NCI-H2196 (cell line): ENCODE measurements around the gene LRP11.
"Not testable (repeated sequence)": the region's sequence is repeated elsewhere in the genome, so short reads cannot be mapped to it uniquely, and the experiment has no call there.

Experiments
- DNase-seq: peaks from one replicate; lab custom pipeline; 2025; ENCODE audit not compliant: unreplicated experiment; lab: John Stamatoyannopoulos, UW

Gene LRP11, protein sequence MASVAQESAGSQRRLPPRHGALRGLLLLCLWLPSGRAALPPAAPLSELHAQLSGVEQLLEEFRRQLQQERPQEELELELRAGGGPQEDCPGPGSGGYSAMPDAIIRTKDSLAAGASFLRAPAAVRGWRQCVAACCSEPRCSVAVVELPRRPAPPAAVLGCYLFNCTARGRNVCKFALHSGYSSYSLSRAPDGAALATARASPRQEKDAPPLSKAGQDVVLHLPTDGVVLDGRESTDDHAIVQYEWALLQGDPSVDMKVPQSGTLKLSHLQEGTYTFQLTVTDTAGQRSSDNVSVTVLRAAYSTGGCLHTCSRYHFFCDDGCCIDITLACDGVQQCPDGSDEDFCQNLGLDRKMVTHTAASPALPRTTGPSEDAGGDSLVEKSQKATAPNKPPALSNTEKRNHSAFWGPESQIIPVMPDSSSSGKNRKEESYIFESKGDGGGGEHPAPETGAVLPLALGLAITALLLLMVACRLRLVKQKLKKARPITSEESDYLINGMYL

DNA sequence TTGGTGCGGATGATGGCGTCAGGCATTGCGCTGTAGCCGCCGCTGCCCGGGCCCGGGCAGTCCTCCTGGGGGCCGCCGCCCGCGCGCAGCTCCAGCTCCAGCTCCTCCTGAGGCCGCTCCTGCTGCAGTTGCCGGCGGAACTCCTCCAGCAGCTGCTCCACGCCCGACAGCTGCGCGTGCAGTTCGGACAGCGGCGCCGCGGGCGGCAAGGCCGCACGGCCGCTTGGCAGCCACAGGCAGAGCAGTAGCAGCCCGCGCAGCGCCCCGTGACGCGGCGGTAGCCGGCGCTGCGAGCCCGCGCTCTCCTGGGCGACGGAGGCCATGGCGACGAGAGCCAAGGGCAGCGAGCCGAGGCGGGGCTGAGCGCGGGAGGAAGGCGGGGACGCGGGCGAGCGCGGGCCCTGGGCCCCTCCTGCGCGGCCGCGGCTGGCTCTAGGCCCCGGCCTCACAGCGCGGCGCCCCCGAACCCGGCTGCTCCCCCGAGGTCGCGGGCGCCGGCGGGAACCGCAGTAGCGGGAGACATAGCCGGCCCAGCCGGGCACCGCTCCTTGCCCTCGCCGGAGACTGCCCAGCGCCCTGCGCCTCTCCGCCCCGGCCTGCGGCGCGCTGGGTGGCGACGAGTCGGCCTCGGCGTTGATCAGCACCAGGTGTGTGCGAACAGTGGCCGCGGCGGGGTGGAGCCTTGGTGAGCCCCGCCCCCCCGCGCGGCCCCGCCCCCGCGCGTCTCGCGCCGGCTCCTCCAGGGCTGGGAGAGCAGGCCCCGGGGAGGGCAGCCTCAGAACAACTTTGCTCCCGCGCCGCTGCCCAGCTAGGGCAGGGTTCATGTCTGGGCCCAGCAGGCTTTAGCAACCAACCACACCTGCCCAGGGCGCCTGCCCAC, at the start of gene LRP11:
TSS of gene LRP11 (minus strand) at position 662 of the 880 bp plus-strand sequence. CDS start at position 323, 339 bp downstream.
- DNase-seq, result peak; percentile 88

DNA sequence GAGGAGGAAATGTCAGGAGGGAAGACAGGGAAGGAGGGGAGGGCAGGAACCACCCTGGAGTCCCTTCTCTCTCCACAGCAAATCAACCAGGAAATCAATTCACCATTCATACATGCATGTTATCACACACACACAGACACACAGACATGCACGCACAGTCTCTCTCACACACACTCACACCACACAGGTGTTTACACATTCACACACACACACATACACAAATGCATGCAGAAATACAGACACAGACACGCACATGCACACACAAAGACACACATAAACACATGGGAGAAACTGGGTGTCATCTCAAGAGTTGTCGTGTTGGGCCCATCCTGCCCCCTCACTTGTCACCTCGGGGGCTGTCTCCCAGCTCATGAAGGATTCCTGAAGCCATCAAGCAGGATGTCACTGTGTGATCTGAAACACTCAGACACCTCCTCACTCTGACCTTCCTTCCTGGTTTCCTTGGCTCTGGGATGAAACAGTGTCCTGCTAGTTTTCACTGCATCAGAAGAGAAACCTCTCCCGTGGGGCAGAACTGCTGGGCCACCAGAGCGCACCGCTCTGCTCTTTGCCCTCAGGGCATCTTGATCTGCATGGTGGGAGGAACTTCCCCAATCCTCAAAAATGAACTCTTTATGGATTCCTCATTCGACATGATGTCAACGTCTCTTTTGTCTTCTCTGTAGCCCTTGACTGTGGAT, 49.5 kb upstream of the LRP11 start:
- no peak for DNase-seq

DNA sequence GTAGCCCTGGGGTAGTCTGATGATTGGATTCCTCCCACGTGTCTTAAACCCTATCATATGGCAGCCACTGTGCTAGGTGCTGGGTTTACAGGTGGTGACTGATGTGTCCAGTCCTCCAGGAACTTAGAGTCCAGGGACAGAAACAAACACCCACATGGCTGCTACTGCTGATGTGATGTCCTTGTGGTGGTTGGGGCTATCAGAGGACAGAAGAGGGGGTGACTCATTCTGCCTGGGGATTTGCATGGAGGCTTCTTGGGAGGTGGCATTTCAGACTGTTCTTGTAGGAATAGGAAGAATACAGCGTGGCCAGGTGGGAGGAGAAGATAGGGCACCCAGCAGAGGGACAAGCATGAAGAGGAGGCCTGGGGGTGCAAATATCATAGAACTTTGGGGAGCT, 48.9 kb upstream of the LRP11 start:
- no peak for DNase-seq

DNA sequence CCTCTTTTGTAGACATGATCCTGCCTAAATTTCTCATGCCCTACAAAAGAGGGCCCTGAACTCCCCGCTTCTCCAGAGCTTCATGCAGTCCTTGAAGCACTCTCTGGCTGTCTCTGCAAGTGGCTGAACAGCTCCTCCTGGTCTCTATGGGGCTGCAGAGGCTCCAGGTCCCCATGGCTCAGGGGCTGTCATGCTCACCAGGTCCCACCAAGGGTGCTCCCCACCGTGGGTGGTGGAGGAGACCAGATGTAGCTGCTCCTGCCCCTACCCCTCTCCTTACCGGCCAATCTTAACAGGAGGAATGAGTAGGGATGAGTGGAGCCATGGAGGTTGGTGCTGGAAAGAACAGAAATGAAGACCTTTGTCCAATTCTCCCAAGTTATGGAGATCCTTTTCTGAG, 48.5 kb upstream of the LRP11 start:
- not testable (repeated sequence) for DNase-seq

DNA sequence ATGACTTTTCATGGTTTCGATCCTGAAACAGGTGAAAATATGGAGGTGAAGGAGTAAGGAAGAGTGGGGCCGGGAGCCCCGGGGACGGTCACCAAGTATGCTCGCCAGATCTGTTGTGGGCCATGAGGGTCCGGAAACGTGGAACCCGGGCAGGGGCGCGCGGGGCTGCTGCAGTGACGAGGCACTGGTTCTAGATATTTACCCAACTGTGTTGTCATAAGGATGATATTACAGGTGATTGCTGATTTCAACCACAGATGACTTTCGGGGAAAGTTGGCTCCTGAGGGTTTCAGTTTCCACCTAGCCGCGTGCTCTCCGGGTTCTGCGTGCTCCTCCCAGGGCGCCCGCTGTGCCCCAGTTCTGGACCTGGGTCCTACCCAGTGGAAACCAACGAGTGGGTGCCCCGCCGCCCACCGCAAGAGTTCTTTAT, 46.6 kb upstream of the LRP11 start:
- DNase-seq, result no peak

DNA sequence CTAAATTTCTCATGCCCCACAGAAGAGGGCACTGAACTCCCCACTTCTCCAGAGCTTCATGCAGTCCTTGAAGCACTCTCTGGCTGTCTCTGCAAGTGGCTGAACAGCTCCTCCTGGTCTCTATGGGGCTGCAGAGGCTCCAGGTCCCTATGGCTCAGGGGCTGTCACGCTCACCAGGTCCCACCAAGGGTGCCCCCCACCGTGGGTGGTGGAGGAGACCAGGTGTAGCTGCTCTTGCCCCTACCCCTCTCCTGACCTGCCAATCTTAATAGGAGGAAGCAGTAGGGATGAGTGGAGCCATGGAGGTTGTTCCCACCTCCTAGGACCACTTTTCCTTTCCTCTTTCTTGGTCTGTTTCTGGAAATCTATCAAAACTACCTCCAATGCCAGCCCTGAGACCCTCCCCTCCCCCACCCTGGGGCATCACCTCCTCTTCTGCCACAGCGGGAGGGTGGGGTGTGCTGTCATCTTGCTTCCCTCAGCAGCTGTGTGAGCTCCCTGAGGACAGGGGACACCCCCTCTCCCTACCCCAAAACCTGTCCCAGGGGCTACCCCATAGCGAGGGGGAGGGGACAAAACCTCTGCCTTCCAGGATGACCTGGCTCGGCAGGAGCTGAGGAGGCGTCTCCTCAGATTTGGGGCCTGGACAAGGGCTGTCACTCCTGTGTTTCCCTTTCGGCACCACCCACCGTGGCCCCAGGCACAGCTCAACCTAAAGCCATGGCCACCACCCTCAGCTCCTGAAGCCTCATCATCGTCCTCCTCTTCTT, 45.7 kb upstream of the LRP11 start:
- DNase-seq, result no peak

DNA sequence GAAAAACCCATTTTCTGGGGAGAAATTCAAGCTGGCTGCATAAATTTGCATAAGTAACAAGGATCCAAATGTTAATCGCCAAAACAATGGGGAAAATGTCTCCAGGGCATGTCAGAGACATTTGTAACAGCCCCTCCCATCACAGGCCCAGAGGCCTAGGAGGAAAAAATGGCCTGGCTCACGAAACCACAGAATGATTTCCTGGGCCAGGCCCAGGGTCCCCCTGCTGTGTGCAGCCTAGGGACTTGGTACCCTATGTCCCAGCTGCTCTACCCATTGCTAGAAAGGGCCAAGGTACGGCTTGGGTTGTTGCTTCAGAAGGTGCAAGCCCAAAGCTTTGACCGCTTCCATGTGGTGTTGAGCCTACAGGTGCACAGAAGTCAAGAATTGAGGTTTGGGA, 44.3 kb upstream of the LRP11 start:
- DNase-seq, result not testable (repeated sequence)

DNA sequence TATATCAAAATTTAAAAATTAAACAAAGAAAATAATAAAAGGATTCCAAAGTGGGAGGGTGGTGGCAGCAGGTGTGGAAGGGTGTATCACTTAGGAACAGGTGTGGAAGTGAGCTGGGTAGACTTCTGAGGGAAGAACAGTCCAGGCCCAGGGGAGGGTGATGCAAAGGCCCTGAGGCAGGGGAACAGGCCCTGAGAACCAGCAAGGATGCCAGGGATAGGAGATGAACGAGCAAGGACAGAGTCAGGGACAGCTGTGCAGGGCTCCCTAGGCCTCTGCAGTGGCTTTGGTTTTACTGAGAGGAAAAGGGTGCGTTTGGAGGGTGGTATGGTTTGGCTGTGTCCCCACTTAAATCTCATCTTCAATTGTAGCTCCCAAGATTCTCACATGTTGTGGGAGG, 43.2 kb upstream of the LRP11 start:
- DNase-seq, result no peak

DNA sequence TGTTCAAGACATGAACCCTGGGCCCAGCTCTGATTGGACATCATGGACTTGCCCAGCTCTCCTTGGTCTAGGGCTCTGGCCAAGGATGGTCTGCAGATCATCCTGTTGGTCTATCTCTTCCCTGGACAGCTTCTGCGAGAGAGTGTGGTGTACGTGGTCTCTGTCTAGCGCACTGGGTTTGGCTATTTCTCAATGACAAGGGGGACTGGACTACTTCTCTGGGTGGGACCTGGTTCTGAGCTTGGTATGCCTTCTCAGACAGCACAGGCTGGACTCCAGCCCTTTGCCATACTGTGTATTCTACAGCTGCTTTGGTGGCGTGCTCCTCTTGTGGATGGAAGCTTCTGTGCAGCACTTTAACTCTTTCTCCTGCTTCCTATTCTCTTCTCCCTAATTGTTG, 42.2 kb upstream of the LRP11 start:
- no peak for DNase-seq

DNA sequence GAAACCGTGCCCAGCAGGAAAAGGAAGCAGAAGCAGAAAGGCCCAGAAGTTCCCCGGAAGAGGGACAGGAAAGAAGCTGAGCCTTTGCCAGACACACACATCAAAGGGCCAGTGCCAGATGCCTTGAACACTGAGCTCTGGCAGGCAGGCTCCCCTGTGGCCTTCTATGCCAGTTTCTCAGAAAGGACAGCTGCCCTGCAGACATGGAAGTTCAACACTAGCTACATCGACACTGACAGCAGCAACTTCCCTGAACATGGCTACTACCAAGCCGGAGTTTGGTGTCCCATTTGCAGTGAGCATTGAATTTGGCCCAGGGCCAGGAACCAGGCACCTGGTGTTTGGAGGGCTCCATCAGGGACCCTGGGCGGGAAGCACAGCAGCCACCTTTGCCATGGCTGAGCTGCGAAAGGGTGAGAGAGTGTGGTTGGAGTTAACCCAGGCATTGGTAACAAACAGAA, 41.8 kb upstream of the LRP11 start:
- no peak for DNase-seq

DNA sequence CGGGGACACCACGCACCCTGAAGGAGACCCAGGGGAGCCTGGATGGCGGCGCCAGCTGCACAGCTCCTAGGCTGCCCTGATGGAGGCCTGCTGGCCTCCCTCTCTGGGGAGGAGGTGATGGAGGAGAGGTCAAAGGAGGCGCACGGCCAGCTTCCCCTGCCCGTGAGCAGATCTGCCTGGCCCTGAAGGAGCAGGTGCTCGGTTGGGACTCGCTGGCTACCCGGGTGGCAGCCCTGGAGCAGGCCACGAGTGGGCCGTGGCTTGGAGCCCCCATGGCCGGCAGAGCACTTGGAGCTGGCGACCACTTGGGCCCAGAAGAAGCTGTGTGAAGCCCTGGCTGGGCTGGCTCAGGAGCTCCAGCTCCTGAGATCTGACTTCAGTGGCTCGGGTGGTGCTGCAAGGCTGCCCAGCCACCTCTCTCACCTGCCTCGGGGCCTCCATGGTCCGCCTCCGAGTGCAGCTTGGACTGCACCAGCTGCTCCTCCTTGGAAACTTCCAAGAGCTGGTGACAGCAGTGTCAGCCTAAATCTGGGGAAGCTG, 41.3 kb upstream of the LRP11 start:
- no peak for DNase-seq

DNA sequence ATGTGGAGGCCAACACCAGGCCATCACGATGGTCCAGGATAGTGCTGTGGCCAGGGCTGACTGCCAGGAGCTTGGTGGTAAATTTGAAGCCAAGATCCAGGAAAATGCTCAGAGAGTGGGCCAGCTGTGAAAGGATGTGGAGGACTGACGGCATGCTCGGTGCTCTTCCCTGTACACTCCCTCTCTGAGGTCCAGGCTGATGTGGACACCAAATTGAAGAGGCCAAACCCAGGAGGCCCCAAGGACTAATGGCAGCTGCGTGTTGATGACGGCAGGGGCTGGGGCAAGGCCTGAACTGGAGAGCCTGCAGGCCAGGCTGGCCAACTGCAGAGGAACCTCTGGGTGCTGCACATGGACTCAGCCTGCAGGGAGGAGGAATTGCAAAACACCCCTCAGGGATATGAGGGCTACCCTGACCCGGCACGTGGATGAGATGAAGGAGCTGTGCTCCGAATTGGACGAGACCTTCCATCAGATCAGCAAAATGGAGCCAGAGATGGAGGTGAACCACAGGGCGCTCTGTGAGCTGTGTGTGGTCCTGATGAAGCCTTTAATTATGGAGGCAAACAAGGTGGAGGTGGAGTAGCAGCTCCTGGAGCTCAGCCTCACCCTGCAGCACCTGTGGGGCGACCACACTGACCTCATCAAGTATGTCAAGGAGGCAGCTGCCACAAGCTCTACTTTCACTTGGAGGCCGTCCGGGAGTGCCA, 40.7 kb upstream of the LRP11 start:
- no peak for DNase-seq

DNA sequence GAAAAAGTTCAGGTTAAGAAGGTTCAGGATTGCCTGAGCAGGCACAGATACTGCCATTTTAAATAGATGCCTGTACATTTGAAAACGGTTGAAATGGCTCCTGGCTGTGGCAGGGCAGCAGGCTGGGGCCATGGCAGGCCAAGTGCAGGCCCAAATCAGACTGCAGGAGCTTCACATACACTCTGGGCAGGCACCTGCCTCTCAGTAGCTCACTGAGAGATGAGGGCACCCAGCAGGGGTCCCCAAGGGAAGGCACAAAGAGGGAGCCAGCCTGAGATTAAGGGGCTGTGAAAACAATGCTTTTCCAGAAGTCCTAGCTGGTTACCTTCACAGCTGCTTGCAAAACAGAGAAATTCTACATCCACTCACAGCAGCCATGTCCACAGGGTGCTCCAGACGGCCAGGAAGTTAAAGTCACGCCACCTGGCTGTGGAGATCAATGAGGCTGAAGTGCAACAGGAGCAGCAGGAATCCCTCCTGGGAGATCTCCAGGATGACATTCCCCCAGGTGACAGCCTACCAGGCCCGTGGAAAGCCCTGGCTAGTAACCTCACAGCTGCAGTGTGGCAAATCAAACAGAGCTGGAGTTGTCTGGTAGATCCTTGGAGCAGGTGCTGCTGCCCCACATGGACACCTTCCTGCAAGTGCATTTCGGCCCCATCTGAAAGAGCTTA, 39.9 kb upstream of the LRP11 start:
- peak; percentile 13 for DNase-seq

DNA sequence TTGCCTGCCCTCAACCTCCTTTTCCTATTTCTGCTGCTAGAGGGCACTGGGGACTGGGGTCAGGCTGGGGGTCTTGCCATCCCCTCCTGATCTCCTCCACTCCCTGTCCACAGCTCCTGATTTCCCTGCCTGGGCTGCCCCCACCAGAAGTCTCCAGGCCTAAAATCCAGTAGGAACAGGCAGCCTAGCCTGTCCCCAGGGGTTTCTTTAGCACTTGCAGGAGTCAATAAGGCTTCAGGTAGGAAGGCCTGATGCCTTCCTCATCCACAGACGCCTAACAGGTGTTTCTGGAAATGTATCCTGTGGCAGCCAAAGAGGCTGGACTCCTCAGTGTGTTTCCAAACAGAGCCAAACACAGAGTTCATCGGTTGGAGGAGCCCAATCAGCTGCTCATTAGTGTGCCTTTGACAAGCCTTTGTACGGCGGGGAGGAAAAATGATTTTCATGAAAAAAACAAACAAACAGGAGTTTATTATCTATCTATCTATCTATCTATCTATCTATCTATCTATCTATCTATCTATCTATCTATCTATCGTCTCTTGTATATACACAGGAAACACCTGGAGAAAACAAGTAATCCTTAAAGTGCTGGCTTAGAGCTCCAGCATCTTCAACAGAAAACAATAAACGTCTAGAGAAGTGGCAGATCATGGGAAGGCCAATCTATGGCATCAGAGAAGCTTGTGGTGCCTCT, 37.4 kb upstream of the LRP11 start:
- no peak for DNase-seq

DNA sequence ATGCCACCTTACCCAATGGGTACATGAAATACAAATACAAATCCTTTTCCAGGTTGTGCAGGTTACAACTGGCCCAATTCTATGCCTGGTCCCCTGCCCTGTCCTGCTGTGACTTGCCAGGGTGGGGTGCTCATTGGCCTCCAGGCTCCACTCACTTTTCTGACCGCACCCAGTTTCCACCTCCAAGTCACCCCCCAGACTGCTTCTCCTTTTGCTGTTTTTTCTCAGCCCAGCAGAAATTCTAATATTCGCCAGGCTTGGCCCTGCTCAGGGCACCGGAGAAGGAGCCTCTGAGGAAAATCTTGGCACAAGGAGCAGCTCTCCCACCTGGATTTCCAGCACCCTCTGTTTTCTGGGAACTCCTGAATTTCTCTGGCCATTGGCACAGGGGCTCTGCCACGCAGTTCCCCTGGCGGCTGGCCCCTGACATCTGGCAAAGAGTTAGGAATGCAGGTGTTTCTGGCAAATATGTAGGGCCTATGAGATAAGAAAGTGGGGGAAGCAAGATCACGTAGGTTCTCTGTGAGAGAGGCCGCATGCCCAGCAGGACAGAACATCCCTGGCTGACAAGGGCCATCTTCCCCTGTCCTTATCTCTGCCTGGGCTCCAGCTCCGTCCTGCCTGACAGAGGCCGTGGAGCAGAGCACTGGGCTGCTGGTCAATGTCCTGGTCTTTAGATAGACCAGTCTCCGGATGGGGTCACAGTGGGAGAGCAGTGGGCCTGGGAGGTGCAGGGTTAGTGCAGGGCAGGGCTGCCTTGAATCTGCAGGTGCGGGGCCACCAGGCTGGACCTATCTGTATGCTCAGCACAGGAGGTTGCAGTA, 36.7 kb upstream of the LRP11 start:
- no peak for DNase-seq

DNA sequence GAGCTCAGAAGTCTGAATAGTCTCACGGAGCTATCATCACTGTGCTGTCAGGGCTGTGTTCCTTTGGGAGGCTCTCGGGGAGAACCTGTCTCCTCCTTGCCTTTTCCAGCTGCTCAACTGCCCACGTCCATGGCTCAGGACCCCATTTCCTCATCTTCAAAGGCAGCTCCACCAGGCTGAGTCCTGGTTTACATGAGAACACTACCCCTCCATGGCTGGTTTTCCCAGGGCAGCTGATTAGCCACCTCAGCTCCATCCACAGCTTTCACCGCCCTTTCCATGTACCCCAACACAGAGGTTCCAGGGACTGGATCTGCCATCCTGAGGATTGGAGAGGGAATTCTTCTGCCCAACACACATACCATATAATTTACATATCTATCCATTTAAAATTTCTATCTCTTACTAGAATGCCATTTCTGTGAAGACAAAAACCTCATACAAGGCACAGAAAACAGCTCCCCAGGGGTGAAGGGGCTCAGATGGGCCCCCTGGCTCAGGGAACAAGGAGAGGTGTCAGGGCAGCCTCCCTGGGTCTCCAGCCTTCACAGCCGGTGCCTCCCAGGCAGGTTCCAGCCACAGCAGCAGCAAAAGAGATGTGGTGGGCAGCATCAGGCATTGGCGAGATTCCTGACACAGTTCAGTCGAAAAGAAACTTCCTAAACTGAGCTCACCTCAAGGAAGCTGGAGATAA, 35.9 kb upstream of the LRP11 start:
- DNase-seq, result no peak

DNA sequence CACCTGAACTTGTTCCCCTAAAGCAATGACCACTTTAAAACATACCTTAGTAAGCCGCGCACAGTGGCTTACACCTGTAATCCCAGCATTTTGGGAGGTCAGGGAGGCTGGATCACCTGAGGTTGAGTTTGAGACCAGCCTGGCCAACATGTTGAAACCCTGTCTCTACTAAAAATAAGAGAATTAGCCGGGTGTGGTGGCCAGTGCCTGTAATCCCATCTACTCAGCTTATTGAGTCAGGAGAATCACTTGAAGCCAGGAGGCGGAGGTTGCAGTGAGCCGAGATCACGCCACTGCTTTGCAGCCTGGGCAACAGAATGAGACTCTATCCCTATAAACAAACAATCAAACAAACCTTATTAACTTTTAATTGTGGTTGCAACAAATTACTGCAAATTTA, 35.3 kb upstream of the LRP11 start:
- DNase-seq, result no peak
